Subcutaneous adipose tissue (tissue), 4 donors: ENCODE data around the gene MPI. TPM values are rescaled to one million over a fixed set of nuclear protein-coding genes. Genes with fewer than 3 reads are reported as not detected.

ENCODE experiments used
- CTCF ChIP-seq: fragments of 450-650 bp; IDR thresholded peaks from one replicate; pipeline ENCODE4 v1.5.1; 2016; ENCODE audit warnings: low read depth, mild to moderate bottlenecking, control low read depth, antibody characterized with exemption, moderate library complexity
- total RNA-seq, 4 donors: library from RNA; depleted of rRNA; stranded (reverse); fragments of >200 nt; gene quantifications; one replicate each; pipeline ENCODE4 v1.1.0, GENCODE V29; 2016

MPI gene
- total RNA-seq, 4 donors from 2014 or later = 20.2 to 39.9 (median 31.9) TPM

- no peak for TF ChIP-seq CTCF
These were observed 6.5 kb downstream of the MPI start for GRCh38 chr15:74896316-74896715.

GRCh38 chr15:74897300-74897701 is 7.5 kb downstream of the MPI start:
- TF ChIP-seq CTCF = no peak

- no peak for TF ChIP-seq CTCF
These were observed 11.8 kb downstream of the MPI start for GRCh38 chr15:74901612-74902063.

GRCh38 chr15:74902295-74903075 is 12.6 kb downstream of the MPI start:
- no peak for TF ChIP-seq CTCF

GRCh38 chr15:74903676-74904075 is 13.8 kb downstream of the MPI start:
- TF ChIP-seq CTCF = no peak

- TF ChIP-seq CTCF = no peak
These were observed 14.5 kb downstream of the MPI start for GRCh38 chr15:74904190-74904805.

GRCh38 chr15:74906067-74906449 is 16.2 kb downstream of the MPI start:
- TF ChIP-seq CTCF = no peak
